GM18867 (cell line): ENCODE data around the gene TNFSF9.
"Not testable (repeated sequence)": the region's sequence is repeated elsewhere in the genome, so short reads cannot be mapped to it uniquely, and the experiment has no call there.

Source experiments
- ATAC-seq: cut with Tn5 transposase; IDR thresholded peaks from one replicate; pipeline ENCODE4 v1.9.1; 2021; ENCODE audit warnings: mild to moderate bottlenecking, moderate library complexity; ENCODE audit not compliant: unreplicated experiment

The TNFSF9 gene

GRCh38 chr19:6508028-6508771 is 22.6 kb upstream of the TNFSF9 start:
- not testable (repeated sequence) for ATAC-seq

GRCh38 chr19:6509118-6509971 is 21.5 kb upstream of the TNFSF9 start:
- ATAC-seq: no peak

DNA sequence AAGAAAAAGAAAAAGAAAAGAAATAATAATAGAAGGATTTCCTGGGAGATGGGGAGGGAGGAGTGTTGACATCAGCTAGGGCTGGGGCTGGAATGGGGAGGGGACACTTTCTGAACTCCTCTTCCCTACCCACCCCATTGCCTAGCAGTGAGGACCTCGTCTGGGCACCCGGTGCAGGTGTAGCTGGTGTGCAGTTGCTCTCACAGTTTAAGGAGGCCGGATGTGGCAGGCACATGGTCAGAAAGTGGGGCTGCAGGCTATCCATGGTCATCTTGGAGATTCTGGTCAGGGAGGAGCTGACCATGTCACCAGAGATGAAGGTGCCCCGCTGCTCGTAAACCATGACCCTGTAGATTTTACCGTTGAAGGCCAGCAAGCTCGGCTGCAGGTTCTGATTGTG is 20.2 kb upstream of the TNFSF9 start:
- no peak for ATAC-seq

DNA sequence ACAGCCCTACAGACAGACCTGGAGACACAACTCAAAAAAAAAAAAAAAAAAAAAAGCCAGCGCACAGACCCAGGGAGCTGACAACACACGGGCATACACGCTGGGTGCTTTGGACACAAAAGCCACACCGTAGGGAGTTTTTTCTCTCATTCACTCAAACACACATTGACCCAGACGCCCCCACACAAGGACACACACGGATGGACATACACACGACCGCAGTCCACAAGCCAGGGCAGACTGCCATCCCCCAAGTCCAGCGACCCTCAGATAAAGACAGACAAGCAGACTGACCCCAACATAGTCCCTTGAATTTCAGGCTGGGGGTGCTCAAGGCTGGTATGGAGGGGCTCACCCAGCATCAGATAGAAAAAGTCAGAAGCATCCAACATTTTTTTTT is 16.7 kb upstream of the TNFSF9 start:
- no peak for ATAC-seq

DNA sequence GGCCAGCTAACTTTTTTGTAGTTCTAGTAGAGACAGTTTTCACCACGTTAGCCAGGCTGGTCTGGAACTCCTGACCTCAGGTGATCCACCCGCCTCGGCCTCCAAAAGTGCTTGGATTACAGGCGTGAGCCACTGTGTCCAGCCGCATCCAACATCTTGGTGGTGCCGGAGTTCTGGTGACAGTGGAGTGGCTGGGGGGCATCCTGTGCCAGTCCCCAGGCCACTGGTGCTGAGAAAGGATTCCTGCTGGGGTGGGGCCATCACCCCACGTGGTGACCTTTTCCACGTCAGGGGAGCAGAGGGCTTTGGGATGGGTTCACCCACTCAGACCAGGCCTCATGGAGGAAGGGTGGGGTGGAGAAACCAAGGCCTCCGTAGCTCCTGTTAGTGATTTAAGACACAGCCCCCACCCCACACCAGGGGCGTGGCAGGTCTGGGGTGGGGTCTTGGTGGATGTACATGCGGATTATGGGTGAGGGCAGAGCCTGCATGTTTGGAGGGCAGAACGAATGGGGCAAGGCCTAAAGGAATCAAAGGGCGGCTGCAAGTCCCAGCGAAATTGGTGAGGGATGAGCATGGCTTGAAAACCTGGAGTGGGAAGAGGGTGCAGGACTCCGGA is 15.8 kb upstream of the TNFSF9 start:
- no peak for ATAC-seq

GRCh38 chr19:6516018-6516658 is 14.7 kb upstream of the TNFSF9 start:
- peak; percentile 48 for ATAC-seq

- peak; percentile 49 for ATAC-seq
Measured at GRCh38 chr19:6516659-6517291, 14.1 kb upstream of the TNFSF9 start.

DNA sequence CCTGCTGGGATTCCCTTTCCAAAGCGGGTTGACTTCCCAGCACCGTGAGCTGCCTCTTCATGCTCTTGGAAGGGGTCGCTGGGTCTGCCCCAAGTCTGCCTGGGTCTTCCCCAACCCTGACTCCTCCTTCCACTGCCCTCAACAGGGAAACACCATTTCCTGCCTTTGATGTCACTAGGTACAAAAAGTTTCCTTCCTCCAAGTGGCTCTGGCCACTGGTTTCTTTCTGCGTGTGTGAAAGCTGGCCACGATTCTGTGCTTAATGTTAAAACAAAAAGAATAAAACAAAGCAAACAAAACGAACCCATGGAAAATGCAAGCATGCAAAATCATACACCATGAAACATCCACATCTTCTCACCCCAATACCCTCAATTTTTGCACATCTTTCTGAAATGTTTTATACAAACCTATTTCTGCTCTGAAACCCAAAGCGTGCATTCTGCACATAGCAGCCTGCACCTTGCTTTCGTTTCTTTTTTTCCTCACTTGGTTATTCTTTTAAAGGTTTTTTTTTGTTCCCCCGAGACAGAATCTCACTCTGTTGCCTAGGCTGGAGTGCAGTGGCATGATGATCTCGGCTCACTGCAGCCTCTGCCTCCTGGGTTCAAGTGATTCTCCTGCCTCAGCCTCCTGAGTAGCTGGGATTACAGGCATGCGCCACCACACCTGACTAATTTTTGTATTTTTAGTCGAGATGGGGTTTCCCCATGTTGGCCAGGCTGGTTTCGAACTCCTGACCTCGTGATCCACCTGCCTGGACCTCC is 12.5 kb upstream of the TNFSF9 start:
- ATAC-seq: no peak

DNA sequence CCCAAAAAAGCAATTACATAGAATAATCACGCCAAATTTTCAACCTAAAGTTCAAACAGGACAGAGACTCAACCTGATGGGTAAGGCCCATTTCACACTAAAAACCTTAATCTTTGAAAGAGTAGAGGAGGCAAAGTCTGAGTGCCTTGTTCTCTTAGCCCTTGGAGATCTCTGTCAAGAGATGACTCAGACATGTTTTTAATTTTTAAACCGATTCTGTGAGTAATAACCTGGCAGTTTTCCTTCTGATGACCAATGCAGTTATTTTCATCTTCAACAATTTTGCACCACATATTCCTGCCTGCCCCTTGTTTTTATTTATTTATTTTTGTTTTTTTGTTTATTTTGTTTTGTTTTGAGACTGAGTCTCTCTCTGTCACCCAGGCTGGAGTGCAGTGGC is 11.5 kb upstream of the TNFSF9 start:
- ATAC-seq: no peak

- ATAC-seq: peak; percentile 47
Measured at GRCh38 chr19:6521718-6522646, 8.8 kb upstream of the TNFSF9 start.

GRCh38 chr19:6522712-6523111 is 8.1 kb upstream of the TNFSF9 start:
- ATAC-seq: no peak

- ATAC-seq: no peak
Measured at GRCh38 chr19:6524311-6524710, 6.5 kb upstream of the TNFSF9 start.

DNA sequence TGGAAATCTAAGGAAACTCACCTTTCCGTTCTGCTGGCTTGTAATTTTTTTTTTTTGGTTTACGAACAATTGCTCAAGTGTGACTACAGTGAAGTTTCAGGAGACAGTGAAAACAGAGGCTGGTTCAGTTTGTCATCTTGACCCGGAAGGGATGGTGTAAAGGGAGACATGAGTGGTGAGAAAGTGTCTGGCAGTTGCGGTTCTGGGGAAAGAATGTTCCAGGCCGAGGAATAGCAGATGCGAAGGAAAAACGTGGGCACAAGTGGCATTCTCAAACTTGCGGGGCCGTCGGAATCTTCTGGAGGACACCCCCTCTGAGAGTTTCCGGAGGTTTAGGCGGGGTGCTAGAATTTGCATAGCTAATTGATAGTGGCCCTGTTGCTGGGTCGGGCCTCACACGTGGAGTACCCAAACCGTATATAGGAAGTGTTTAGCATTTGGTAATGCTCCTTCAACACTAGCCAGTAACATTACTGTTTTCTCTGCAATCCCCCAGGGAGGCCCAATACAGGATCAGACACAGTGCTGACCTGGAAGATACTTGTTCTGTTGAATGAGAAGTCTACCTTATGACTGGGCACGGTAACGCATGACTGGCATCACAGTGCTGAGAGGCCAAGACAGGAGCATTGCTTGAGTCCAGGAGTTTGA is 2.8 kb upstream of the TNFSF9 start:
- peak; percentile 45 for ATAC-seq

- no peak for ATAC-seq
Measured at GRCh38 chr19:6528544-6529121, 2.2 kb upstream of the TNFSF9 start.

GRCh38 chr19:6529351-6529750 is 1.5 kb upstream of the TNFSF9 start:
- no peak for ATAC-seq

GRCh38 chr19:6529937-6530385 is 865 bp upstream of the TNFSF9 start:
- no peak for ATAC-seq

GRCh38 chr19:6531163-6531955 is 533 bp downstream of the TNFSF9 start:
- ATAC-seq: no peak
